Measurements from ENCODE around the gene DAGLA. TPM values are rescaled to one million over a fixed set of nuclear protein-coding genes. Genes with fewer than 3 reads are reported as not detected.

DAGLA gene
- total and polyA plus RNA-seq, 8 donors = 3.7 to 6.9 (median 5.2) TPM

- no peaks in the 10 kb centered on the region for H3K9me3 ChIP-seq
- peaks cover 5 to 7% (median 5%) of the 10 kb centered on the region in 3 donors for H3K4me1 ChIP-seq
- 86 to 88% methylated on average over 3 of the region's 3 CpGs for WGBS, 2 donors
- DNase-seq = no peak
- H3K4me3 ChIP-seq = no peak overlapping the region
- H3K27ac ChIP-seq = no peak overlapping the region
- no peak for TF ChIP-seq CTCF (IDR thresholded peaks at IDR 0.05)
- H3K27me3 ChIP-seq = no peaks in the 10 kb centered on the region
- ATAC-seq = no peak
- peaks cover 0 to 61% (median 5%) of the 10 kb centered on the region in 3 donors for H3K36me3 ChIP-seq
- intact Hi-C loops (cut with DNase I) = no loop called here
- no peak for FAIRE-seq
Observed at GRCh38 chr11:61782299-61782698, 102.1 kb downstream of the DAGLA start.

GRCh38 chr11:61782841-61783240 lies 102.7 kb downstream of the DAGLA start:
- WGBS, 2 donors = 84 to 89% methylated on average over 11 of the region's 11 CpGs
- intact Hi-C loops (cut with DNase I) = no loop called here
- no peak for DNase-seq

GRCh38 chr11:61783717-61784505 lies 103.7 kb downstream of the DAGLA start:
- intact Hi-C loops (cut with DNase I) = no loop called here
- Histone ChIP-seq H3K36me3 (peaks cover 0 to 63% (median 12%) of the 10 kb centered on the region in 3 donors), H3K4me1 (no peaks in the 10 kb centered on the region), H3K27me3 (no peaks in the 10 kb centered on the region), H3K9me3 (no peaks in the 10 kb centered on the region), H3K27ac (no peak overlapping the region), H3K4me3 (no peak overlapping the region)
- ATAC-seq (no peak), FAIRE-seq (no peak), DNase-seq (peak in 1 of 6 donors; percentile 8)
- 71 to 72% methylated on average over 13 of the region's 13 CpGs for WGBS, 2 donors
- TF ChIP-seq CTCF (IDR thresholded peaks at IDR 0.05) = no peak

More at GRCh38 chr11:61782841-61783240, 102.7 kb downstream of the DAGLA start:
- FAIRE-seq (no peak), ATAC-seq (no peak)
- H3K4me1 ChIP-seq = peaks cover 0 to 2% (median under 1%) of the 10 kb centered on the region in 3 donors
- H3K27me3 ChIP-seq = no peaks in the 10 kb centered on the region
- H3K36me3 ChIP-seq = peaks cover 0 to 67% (median 5%) of the 10 kb centered on the region in 3 donors
- no peak overlapping the region for H3K4me3 ChIP-seq
- no peak for TF ChIP-seq CTCF (IDR thresholded peaks at IDR 0.05)
- no peak overlapping the region for H3K27ac ChIP-seq
- H3K9me3 ChIP-seq = no peaks in the 10 kb centered on the region

GRCh38 chr11:61784506-61784805 lies 104.3 kb downstream of the DAGLA start:
- H3K9me3 ChIP-seq = no peaks in the 10 kb centered on the region
- no peak overlapping the region for H3K27ac ChIP-seq
- WGBS, 2 donors = 77 to 81% methylated on average over 7 of the region's 7 CpGs
- DNase-seq (peak in 2 of 6 donors; percentile 10 to 46), FAIRE-seq (no peak), ATAC-seq (peak in 1 of 4 donors; percentile 3)
- no peaks in the 10 kb centered on the region for H3K4me1 ChIP-seq
- H3K36me3 ChIP-seq = peaks cover 0 to 62% (median 13%) of the 10 kb centered on the region in 3 donors
- H3K27me3 ChIP-seq = no peaks in the 10 kb centered on the region
- no peak overlapping the region for H3K4me3 ChIP-seq
- TF ChIP-seq CTCF (IDR thresholded peaks at IDR 0.05) = no peak
- intact Hi-C loops (cut with DNase I) = no loop called here

- Histone ChIP-seq H3K4me3 (no peak overlapping the region), H3K9me3 (no peaks in the 10 kb centered on the region), H3K4me1 (peaks cover 0 to 2% (median 0%) of the 10 kb centered on the region in 3 donors), H3K36me3 (peaks cover 0 to 67% (median 13%) of the 10 kb centered on the region in 3 donors), H3K27me3 (no peaks in the 10 kb centered on the region), H3K27ac (no peak overlapping the region)
- intact Hi-C loops (cut with DNase I) = loop anchor here in 1 of 3 donors (5.0 kb wide), 1 partner anchor 39 kb away; no protein-coding TSS in a partner anchor
- DNase-seq (peak in 2 of 6 donors; percentile 13 to 24), ATAC-seq (no peak), FAIRE-seq (no peak)
- 87 to 92% methylated on average over 11 of the region's 11 CpGs for WGBS, 2 donors
- no peak for TF ChIP-seq CTCF (IDR thresholded peaks at IDR 0.05)
Observed at GRCh38 chr11:61785837-61786402, 105.7 kb downstream of the DAGLA start.

Measured in pancreas (tissue), 10 donors.